ENCODE results near the gene CCDC74B.
"Not testable (repeated sequence)": the region's sequence is repeated elsewhere in the genome, so short reads cannot be mapped to it uniquely, and the experiment has no call there.

CCDC74B gene

GRCh38 chr2:130143266-130144039 is 1.5 kb downstream of the CCDC74B start:
- H3K9me3 ChIP-seq (ENCODE audit: control insufficient read depth, insufficient read depth, low read length); H3K4me1 ChIP-seq (ENCODE audit: insufficient read depth, low read length); H3K36me3 ChIP-seq (ENCODE audit: insufficient read depth, low read length): not testable (repeated sequence)
- H3K9ac ChIP-seq (ENCODE audit: low read depth, low read length) = peak overlapping the region; percentile 31; the same call in 1 of the 2 replicates

GRCh38 chr2:130142396-130143265 is 2.3 kb downstream of the CCDC74B start:
- not testable (repeated sequence) for H3K4me1 ChIP-seq (ENCODE audit: insufficient read depth, low read length); H3K36me3 ChIP-seq (ENCODE audit: insufficient read depth, low read length); H3K9me3 ChIP-seq (ENCODE audit: control insufficient read depth, insufficient read depth, low read length); H3K9ac ChIP-seq (ENCODE audit: low read depth, low read length)

GRCh38 chr2:130141645-130142370 is 3.1 kb downstream of the CCDC74B start:
- not testable (repeated sequence) for H3K4me1 ChIP-seq (ENCODE audit: insufficient read depth, low read length); H3K9me3 ChIP-seq (ENCODE audit: control insufficient read depth, insufficient read depth, low read length); H3K9ac ChIP-seq (ENCODE audit: low read depth, low read length); H3K36me3 ChIP-seq (ENCODE audit: insufficient read depth, low read length)

- H3K4me1 ChIP-seq (ENCODE audit: insufficient read depth, low read length); H3K9ac ChIP-seq (ENCODE audit: low read depth, low read length); H3K9me3 ChIP-seq (ENCODE audit: control insufficient read depth, insufficient read depth, low read length); H3K36me3 ChIP-seq (ENCODE audit: insufficient read depth, low read length): not testable (repeated sequence)
Measured at GRCh38 chr2:130141002-130141401, 3.9 kb downstream of the CCDC74B start.

GRCh38 chr2:130140516-130140915 is 4.4 kb downstream of the CCDC74B start:
- not testable (repeated sequence) for H3K4me1 ChIP-seq (ENCODE audit: insufficient read depth, low read length); H3K9me3 ChIP-seq (ENCODE audit: control insufficient read depth, insufficient read depth, low read length); H3K9ac ChIP-seq (ENCODE audit: low read depth, low read length); H3K36me3 ChIP-seq (ENCODE audit: insufficient read depth, low read length)

- H3K9ac ChIP-seq (ENCODE audit: low read depth, low read length); H3K36me3 ChIP-seq (ENCODE audit: insufficient read depth, low read length); H3K4me1 ChIP-seq (ENCODE audit: insufficient read depth, low read length); H3K9me3 ChIP-seq (ENCODE audit: control insufficient read depth, insufficient read depth, low read length): not testable (repeated sequence)
Measured at GRCh38 chr2:130139331-130140280, 5.3 kb downstream of the CCDC74B start.

GRCh38 chr2:130138841-130139251 is 6.1 kb downstream of the CCDC74B start:
- H3K9ac ChIP-seq (ENCODE audit: low read depth, low read length); H3K4me1 ChIP-seq (ENCODE audit: insufficient read depth, low read length); H3K9me3 ChIP-seq (ENCODE audit: control insufficient read depth, insufficient read depth, low read length); H3K36me3 ChIP-seq (ENCODE audit: insufficient read depth, low read length): not testable (repeated sequence)

GRCh38 chr2:130138326-130138725 is 6.6 kb downstream of the CCDC74B start:
- H3K36me3 ChIP-seq (ENCODE audit: insufficient read depth, low read length); H3K4me1 ChIP-seq (ENCODE audit: insufficient read depth, low read length); H3K9me3 ChIP-seq (ENCODE audit: control insufficient read depth, insufficient read depth, low read length); H3K9ac ChIP-seq (ENCODE audit: low read depth, low read length): not testable (repeated sequence)

GRCh38 chr2:130137118-130137517 is 7.8 kb downstream of the CCDC74B start:
- H3K9ac ChIP-seq (ENCODE audit: low read depth, low read length); H3K4me1 ChIP-seq (ENCODE audit: insufficient read depth, low read length); H3K9me3 ChIP-seq (ENCODE audit: control insufficient read depth, insufficient read depth, low read length); H3K36me3 ChIP-seq (ENCODE audit: insufficient read depth, low read length): not testable (repeated sequence)

GRCh38 chr2:130136546-130136945 is 8.4 kb downstream of the CCDC74B start:
- H3K4me1 ChIP-seq (ENCODE audit: insufficient read depth, low read length); H3K9ac ChIP-seq (ENCODE audit: low read depth, low read length); H3K9me3 ChIP-seq (ENCODE audit: control insufficient read depth, insufficient read depth, low read length); H3K36me3 ChIP-seq (ENCODE audit: insufficient read depth, low read length): not testable (repeated sequence)

- H3K9ac ChIP-seq (ENCODE audit: low read depth, low read length) = no peak overlapping the region
- H3K36me3 ChIP-seq (ENCODE audit: insufficient read depth, low read length) = no peaks in the 10 kb centered on the region
- no peaks in the 10 kb centered on the region for H3K9me3 ChIP-seq (ENCODE audit: control insufficient read depth, insufficient read depth, low read length)
- H3K4me1 ChIP-seq (ENCODE audit: insufficient read depth, low read length) = no peaks in the 10 kb centered on the region
Measured at GRCh38 chr2:130135692-130136541, 9.0 kb downstream of the CCDC74B start.

GRCh38 chr2:130129120-130129829 is 15.6 kb downstream of the CCDC74B start, which contains the start of gene POTEF:
Gene POTEF, minus strand, starts transcription at chr2:130129222. Its CDS starts 8,707 bp downstream, at chr2:130120515.
- peak within 1 kb of the TSS; percentile 66; the same call in 1 of the 2 replicates for H3K9ac ChIP-seq (ENCODE audit: low read depth, low read length)
- not testable (repeated sequence) for H3K9me3 ChIP-seq (ENCODE audit: control insufficient read depth, insufficient read depth, low read length); H3K4me1 ChIP-seq (ENCODE audit: insufficient read depth, low read length); H3K36me3 ChIP-seq (ENCODE audit: insufficient read depth, low read length)

All from ES-I3 (cell line).